ENCODE results near the gene SHH. TPM values are rescaled to one million over a fixed set of nuclear protein-coding genes. Genes with fewer than 3 reads are reported as not detected.

Gene SHH
- total and polyA plus RNA-seq, 2 experiments from 2014 or later, result not detected

GRCh38 chr7:155794196-155794595 lies 18.1 kb downstream of the SHH start:
- H3K4me2 ChIP-seq, result no peak overlapping the region
- no peak overlapping the region for H3K27ac ChIP-seq (ENCODE audit: low read depth)
- no peak overlapping the region for H2AFZ ChIP-seq
- H3K27me3 ChIP-seq (ENCODE audit: insufficient read depth), result peaks cover 33% of the 10 kb centered on the region
- 0 out of 2 replicates have a peak, but pooled peaks cover 4% of the 10 kb centered on the region for H4K20me1 ChIP-seq (replicated peaks; ENCODE audit: insufficient read depth)
- Mint-ChIP-seq H3K9me3 (peaks cover 8% of the 10 kb centered on the region; the same call in 2 of the 3 replicates), H3K4me3 (no peak overlapping the region), H3K27ac (no peak overlapping the region), H3K36me3 (ENCODE audit: low read depth) (no peaks in the 10 kb centered on the region; the same call in 2 of the 3 replicates), H3K4me1 (no peaks in the 10 kb centered on the region), H3K27me3 (ENCODE audit: insufficient read depth, low read depth, poor library complexity) (peaks cover 26% of the 10 kb centered on the region)
- H3K79me2 ChIP-seq (replicated peaks; ENCODE audit: insufficient read depth), result no peaks in the 10 kb centered on the region
- TF ChIP-seq ZNF114 (CRISPR knock-in tag; IDR thresholded peaks at IDR 0.05) (no peak), EZH2phosphoT487 (IDR thresholded peaks at IDR 0.05; ENCODE audit: unreplicated experiment) (no peak), POLR2AphosphoS5 (IDR thresholded peaks at IDR 0.05; ENCODE audit: low read depth) (no peak), CREB1 (CRISPR knock-in tag; IDR thresholded peaks at IDR 0.05; ENCODE audit: low read depth) (no peak), ZNF462 (CRISPR knock-in tag; IDR thresholded peaks at IDR 0.05) (no peak), NANOG (IDR thresholded peaks at IDR 0.05; ENCODE audit: borderline replicate concordance) (no peak), EZH2 (IDR thresholded peaks at IDR 0.05; ENCODE audit: low read depth, unreplicated experiment) (no peak), STAT1 (IDR thresholded peaks at IDR 0.05; ENCODE audit: unreplicated experiment) (no peak), JUNB (IDR thresholded peaks at IDR 0.05; ENCODE audit: unreplicated experiment) (no peak), ZNF331 (CRISPR knock-in tag; IDR thresholded peaks at IDR 0.05; ENCODE audit: low read depth) (no peak)
- TF ChIP-seq, protein P1, sequence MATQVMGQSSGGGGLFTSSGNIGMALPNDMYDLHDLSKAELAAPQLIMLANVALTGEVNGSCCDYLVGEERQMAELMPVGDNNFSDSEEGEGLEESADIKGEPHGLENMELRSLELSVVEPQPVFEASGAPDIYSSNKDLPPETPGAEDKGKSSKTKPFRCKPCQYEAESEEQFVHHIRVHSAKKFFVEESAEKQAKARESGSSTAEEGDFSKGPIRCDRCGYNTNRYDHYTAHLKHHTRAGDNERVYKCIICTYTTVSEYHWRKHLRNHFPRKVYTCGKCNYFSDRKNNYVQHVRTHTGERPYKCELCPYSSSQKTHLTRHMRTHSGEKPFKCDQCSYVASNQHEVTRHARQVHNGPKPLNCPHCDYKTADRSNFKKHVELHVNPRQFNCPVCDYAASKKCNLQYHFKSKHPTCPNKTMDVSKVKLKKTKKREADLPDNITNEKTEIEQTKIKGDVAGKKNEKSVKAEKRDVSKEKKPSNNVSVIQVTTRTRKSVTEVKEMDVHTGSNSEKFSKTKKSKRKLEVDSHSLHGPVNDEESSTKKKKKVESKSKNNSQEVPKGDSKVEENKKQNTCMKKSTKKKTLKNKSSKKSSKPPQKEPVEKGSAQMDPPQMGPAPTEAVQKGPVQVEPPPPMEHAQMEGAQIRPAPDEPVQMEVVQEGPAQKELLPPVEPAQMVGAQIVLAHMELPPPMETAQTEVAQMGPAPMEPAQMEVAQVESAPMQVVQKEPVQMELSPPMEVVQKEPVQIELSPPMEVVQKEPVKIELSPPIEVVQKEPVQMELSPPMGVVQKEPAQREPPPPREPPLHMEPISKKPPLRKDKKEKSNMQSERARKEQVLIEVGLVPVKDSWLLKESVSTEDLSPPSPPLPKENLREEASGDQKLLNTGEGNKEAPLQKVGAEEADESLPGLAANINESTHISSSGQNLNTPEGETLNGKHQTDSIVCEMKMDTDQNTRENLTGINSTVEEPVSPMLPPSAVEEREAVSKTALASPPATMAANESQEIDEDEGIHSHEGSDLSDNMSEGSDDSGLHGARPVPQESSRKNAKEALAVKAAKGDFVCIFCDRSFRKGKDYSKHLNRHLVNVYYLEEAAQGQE (IDR thresholded peaks at IDR 0.05; ENCODE audit: unreplicated experiment), result no peak
- TF ChIP-seq, protein P2, sequence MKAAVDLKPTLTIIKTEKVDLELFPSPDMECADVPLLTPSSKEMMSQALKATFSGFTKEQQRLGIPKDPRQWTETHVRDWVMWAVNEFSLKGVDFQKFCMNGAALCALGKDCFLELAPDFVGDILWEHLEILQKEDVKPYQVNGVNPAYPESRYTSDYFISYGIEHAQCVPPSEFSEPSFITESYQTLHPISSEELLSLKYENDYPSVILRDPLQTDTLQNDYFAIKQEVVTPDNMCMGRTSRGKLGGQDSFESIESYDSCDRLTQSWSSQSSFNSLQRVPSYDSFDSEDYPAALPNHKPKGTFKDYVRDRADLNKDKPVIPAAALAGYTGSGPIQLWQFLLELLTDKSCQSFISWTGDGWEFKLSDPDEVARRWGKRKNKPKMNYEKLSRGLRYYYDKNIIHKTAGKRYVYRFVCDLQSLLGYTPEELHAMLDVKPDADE (IDR thresholded peaks at IDR 0.05), result no peak
- TF ChIP-seq, protein P3, sequence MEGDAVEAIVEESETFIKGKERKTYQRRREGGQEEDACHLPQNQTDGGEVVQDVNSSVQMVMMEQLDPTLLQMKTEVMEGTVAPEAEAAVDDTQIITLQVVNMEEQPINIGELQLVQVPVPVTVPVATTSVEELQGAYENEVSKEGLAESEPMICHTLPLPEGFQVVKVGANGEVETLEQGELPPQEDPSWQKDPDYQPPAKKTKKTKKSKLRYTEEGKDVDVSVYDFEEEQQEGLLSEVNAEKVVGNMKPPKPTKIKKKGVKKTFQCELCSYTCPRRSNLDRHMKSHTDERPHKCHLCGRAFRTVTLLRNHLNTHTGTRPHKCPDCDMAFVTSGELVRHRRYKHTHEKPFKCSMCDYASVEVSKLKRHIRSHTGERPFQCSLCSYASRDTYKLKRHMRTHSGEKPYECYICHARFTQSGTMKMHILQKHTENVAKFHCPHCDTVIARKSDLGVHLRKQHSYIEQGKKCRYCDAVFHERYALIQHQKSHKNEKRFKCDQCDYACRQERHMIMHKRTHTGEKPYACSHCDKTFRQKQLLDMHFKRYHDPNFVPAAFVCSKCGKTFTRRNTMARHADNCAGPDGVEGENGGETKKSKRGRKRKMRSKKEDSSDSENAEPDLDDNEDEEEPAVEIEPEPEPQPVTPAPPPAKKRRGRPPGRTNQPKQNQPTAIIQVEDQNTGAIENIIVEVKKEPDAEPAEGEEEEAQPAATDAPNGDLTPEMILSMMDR (conservative IDR thresholded peaks at IDR 0.05; ENCODE audit: low read depth in 2 of 2), result no peak
- ATAC-seq (no peak), DNase-seq (ENCODE audit: low spot score) (no peak)
- H3K4me1 ChIP-seq (ENCODE audit: insufficient read depth), result no peaks in the 10 kb centered on the region
- no peaks in the 10 kb centered on the region for H3F3A ChIP-seq (replicated peaks; ENCODE audit: low read depth)
- H3K9me2 ChIP-seq (ENCODE audit: insufficient read depth), result no peaks in the 10 kb centered on the region
- H3K36me3 ChIP-seq (ENCODE audit: insufficient read depth), result no peaks in the 10 kb centered on the region
- H3K4me3 ChIP-seq, result no peak overlapping the region

Measured in GM23338 (cell line).